Tibial nerve (tissue), 4 donors: ENCODE measurements around the gene TMEM123. TPM values are rescaled to one million over a fixed set of nuclear protein-coding genes. Genes with fewer than 3 reads are reported as not detected.

Experiments
- DNase-seq, 2 donors: peaks; one replicate each; pipeline ENCODE4 v3.0.0-alpha.2; 2019; ENCODE audit warnings: low spot score in 2 of 2
- H3K27ac ChIP-seq, 4 donors: fragments of 200-600 bp; sonication (generic) in 3 of 4; one replicate each; pipeline ENCODE4 v1.5.1; 2017 to 2019; ENCODE audit warnings: mild to moderate bottlenecking in 1 of 4
- H3K27me3 ChIP-seq, 2 donors: fragments of 200-600 bp; sonication (generic) in 1 of 2; one replicate each; pipeline versions ENCODE4 v1.5.1 to v1.6.0; 2017 to 2019
- H3K36me3 ChIP-seq, 3 donors: fragments of 200-600 bp; sonication (generic); one replicate each; pipeline ENCODE4 v1.5.1; 2018 to 2019
- H3K4me1 ChIP-seq, 4 donors: fragments of 200-600 bp; sonication (generic) in 3 of 4; one replicate each; pipeline ENCODE4 v1.5.1; 2017 to 2019
- H3K4me3 ChIP-seq, 4 donors: fragments of 200-600 bp; sonication (generic) in 3 of 4; one replicate each; pipeline ENCODE4 v1.5.1; 2017 to 2019; ENCODE audit warnings: mild to moderate bottlenecking in 1 of 4, moderate library complexity in 1 of 4
- H3K9me3 ChIP-seq, 4 donors: fragments of 200-600 bp; sonication (generic) in 3 of 4; one replicate each; pipeline ENCODE4 v1.5.1; 2017 to 2019
- EP300 ChIP-seq, 2 donors: sonication (generic); formaldehyde crosslinking; IDR thresholded peaks; one replicate each; pipeline ENCODE4 v1.6.1; 2017; ENCODE audit warnings: antibody characterized with exemption in 2 of 2, mild to moderate bottlenecking in 1 of 2
- POLR2A ChIP-seq, 2 donors: fragments of 450-650 bp; IDR thresholded peaks; one replicate each; pipeline ENCODE4 v1.6.1; 2017; ENCODE audit warnings: antibody characterized with exemption in 2 of 2, mild to moderate bottlenecking in 2 of 2, moderate library complexity in 2 of 2
- WGBS, 2 donors: methylation state at CpG; one replicate each; pipeline ENCODE4 v1.1.5; 2018; 5-methylcytosine and 5-hydroxymethylcytosine counted together
- total RNA-seq, 4 donors: library from RNA; depleted of rRNA; stranded (reverse); fragments of >200 nt; gene quantifications; one replicate each; pipeline ENCODE4 v1.1.0, GENCODE V29; 2016
- TF ChIP-seq, protein P1 (sequence below), 5 experiments: fragments of 200-600 bp in 3 of 5; fragments of 450-650 bp in 2 of 5; sonication (generic) in 3 of 5; IDR thresholded peaks; one replicate each; pipeline ENCODE4 v1.5.1; 2016 to 2019; ENCODE audit warnings: antibody characterized with exemption in 5 of 5, mild to moderate bottlenecking in 3 of 5, moderate library complexity in 2 of 5

Gene TMEM123
- total RNA-seq, 4 donors from 2014 or later = 145 to 196 (median 181) TPM

DNA sequence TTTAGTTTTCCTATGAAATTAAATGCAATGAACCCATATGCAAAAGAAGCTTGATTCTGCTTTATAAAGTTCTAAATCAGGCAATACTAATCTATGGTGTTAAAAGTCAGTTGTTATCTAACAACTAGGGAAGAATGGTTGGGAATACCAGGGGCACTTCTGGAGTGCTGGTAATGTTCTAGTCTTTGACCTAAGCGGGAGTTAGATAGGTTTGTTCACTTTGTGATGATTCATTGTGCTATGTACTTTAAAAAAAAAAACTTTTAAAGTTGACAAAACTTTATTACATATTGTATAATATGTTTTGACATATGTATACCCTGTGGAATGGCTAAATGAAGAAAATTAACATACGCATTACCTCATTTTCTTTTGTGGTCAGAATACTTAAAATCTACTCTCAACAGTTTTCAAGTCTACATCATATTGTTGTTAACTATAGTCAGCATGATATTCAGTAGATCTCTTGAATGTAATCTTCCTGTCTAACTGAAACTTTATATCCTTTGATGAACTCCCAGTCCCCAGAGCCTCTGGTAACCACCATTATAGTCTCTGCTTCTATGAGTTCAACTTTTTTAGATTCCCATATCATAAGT lies 66.3 kb downstream of the TMEM123 start:
- 81 to 86% methylated on average over 2 of the region's 2 CpGs for WGBS, 2 donors

DNA sequence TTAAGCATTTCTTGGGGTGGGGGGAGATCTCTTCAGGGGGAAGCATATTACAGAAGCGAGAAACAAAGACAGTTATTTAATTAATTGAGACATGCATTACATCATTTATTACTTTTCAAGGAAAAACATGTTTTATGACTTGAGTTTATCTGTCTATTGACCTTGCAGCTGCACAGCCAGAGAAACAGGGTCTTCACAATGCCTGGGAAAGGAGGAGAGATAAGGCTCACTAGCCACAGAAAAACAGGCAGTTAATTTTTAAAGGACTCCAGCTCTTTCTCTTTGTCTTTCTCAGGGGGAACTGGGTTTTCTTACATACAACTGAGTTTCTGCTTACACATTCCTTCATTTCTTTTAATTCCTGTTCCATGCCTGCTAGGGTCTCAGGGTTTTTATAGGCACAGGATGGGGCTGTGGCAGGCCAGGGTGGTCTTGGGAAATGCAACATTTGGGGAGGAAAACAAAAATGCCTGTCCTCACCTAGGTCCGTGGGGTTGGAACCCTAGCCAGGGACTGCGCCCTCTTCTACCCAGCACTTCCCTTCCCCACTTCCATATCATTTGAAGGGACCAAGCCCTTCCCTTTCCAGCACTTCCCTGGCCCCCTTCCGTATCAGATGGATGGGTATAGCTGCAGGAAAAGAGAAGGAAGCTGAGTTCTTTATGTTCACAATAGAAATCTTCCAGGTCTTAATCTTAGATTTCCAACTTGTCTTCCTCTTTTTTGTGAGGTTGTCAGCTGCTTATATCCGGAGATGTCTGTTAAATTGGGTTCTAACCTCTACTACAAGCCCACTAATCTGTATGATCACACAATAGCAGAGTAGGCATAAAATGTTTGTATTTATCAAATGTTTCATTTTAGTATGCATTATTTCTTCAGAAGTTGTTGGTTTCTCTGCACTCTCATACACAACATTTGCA lies 67.2 kb downstream of the TMEM123 start:
- Histone ChIP-seq H3K4me3 (no peak overlapping the region), H3K9me3 (no peaks in the 10 kb centered on the region), H3K27me3 (no peaks in the 10 kb centered on the region), H3K27ac (peak overlapping the region in 2 of 4 donors; percentile 11 to 39), H3K36me3 (peaks cover 0 to 66% (median 0%) of the 10 kb centered on the region in 3 donors), H3K4me1 (peaks cover 0 to 27% (median 2%) of the 10 kb centered on the region in 4 donors)
- 77 to 83% methylated on average over 5 of the region's 5 CpGs for WGBS, 2 donors
- TF ChIP-seq POLR2A (IDR thresholded peaks at IDR 0.05) = no peak
- DNase-seq = no peak

More for the DNA sequence above, 66.3 kb downstream of the TMEM123 start:
- Histone ChIP-seq H3K9me3 (no peaks in the 10 kb centered on the region), H3K4me1 (peaks cover 0 to 33% (median 3%) of the 10 kb centered on the region in 4 donors), H3K4me3 (no peak overlapping the region), H3K27ac (no peak overlapping the region), H3K36me3 (peaks cover 0 to 66% (median 0%) of the 10 kb centered on the region in 3 donors), H3K27me3 (no peaks in the 10 kb centered on the region)
- no peak for DNase-seq
- TF ChIP-seq EP300 (IDR thresholded peaks at IDR 0.05) (no peak), POLR2A (IDR thresholded peaks at IDR 0.05) (no peak)
- TF ChIP-seq, protein P1, sequence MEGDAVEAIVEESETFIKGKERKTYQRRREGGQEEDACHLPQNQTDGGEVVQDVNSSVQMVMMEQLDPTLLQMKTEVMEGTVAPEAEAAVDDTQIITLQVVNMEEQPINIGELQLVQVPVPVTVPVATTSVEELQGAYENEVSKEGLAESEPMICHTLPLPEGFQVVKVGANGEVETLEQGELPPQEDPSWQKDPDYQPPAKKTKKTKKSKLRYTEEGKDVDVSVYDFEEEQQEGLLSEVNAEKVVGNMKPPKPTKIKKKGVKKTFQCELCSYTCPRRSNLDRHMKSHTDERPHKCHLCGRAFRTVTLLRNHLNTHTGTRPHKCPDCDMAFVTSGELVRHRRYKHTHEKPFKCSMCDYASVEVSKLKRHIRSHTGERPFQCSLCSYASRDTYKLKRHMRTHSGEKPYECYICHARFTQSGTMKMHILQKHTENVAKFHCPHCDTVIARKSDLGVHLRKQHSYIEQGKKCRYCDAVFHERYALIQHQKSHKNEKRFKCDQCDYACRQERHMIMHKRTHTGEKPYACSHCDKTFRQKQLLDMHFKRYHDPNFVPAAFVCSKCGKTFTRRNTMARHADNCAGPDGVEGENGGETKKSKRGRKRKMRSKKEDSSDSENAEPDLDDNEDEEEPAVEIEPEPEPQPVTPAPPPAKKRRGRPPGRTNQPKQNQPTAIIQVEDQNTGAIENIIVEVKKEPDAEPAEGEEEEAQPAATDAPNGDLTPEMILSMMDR (IDR thresholded peaks at IDR 0.05) = no peak

- Histone ChIP-seq H3K36me3 (peaks cover 0 to 70% (median 0%) of the 10 kb centered on the region in 3 donors), H3K4me1 (peaks cover 0 to 25% (median 2%) of the 10 kb centered on the region in 4 donors), H3K27ac (peak overlapping the region in 3 of 4 donors; percentile 4 to 70 (median 39)), H3K9me3 (no peaks in the 10 kb centered on the region), H3K27me3 (no peaks in the 10 kb centered on the region), H3K4me3 (no peak overlapping the region)
- TF ChIP-seq, protein P1 (IDR thresholded peaks at IDR 0.05) = no peak
- DNase-seq = no peak
- 77 to 79% methylated on average over 15 of the region's 15 CpGs for WGBS, 2 donors
These were observed 68.0 kb downstream of the TMEM123 start for GRCh38 chr11:102384419-102385079.

GRCh38 chr11:102383839-102384238 lies 68.7 kb downstream of the TMEM123 start:
- DNase-seq = no peak
- Histone ChIP-seq H3K4me1 (peaks cover 0 to 25% (median 2%) of the 10 kb centered on the region in 4 donors), H3K27me3 (no peaks in the 10 kb centered on the region), H3K9me3 (no peaks in the 10 kb centered on the region), H3K36me3 (peaks cover 0 to 70% (median 0%) of the 10 kb centered on the region in 3 donors), H3K27ac (peak overlapping the region in 3 of 4 donors; percentile 4 to 70 (median 39)), H3K4me3 (no peak overlapping the region)
- TF ChIP-seq EP300 (IDR thresholded peaks at IDR 0.05) = peak; percentile 38 to 48
- TF ChIP-seq, protein P1 (IDR thresholded peaks at IDR 0.05) = no peak
- 80 to 81% methylated on average over 3 of the region's 3 CpGs for WGBS, 2 donors

DNA sequence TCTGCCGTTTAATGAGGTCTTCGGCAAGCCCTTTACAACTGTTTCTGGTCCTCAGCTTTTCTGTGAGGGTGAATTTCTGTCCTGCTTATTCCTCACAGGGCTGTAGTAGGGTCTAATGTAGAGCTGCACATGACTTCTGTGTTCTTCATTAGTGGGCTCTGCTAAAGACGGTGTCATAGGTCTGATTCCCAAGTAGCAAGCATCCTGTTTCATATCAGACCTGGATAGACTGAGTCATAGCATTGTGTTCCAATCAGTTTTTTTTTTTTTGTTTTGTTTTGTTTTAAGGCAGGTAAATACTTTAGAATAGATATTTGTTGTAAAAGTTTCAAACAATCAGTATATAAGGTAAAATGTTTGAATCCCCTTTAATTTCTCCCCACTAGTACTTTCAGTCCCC lies 70.2 kb downstream of the TMEM123 start:
- 86 to 89% methylated on average over 3 of the region's 3 CpGs for WGBS, 2 donors
- Histone ChIP-seq H3K4me1 (peaks cover 0 to 25% (median 2%) of the 10 kb centered on the region in 4 donors), H3K36me3 (peaks cover 0 to 68% (median 0%) of the 10 kb centered on the region in 3 donors), H3K4me3 (no peak overlapping the region), H3K27ac (no peak overlapping the region), H3K27me3 (no peaks in the 10 kb centered on the region), H3K9me3 (no peaks in the 10 kb centered on the region)
- TF ChIP-seq POLR2A (IDR thresholded peaks at IDR 0.05) (no peak), EP300 (IDR thresholded peaks at IDR 0.05) (no peak)
- TF ChIP-seq, protein P1 (IDR thresholded peaks at IDR 0.05) = no peak
- no peak for DNase-seq
